HG02798 (cell line): ENCODE data around the gene SORCS2.

ENCODE experiments used
- ATAC-seq: cut with Tn5 transposase; IDR thresholded peaks from one replicate; pipeline ENCODE4 v1.9.1; 2021; ENCODE audit warnings: mild to moderate bottlenecking; ENCODE audit not compliant: unreplicated experiment, poor library complexity

The SORCS2 gene

GRCh38 chr4:7183780-7184460 is 8.4 kb upstream of the SORCS2 start:
- no peak for ATAC-seq

GRCh38 chr4:7185487-7186030 is 6.8 kb upstream of the SORCS2 start:
- no peak for ATAC-seq

- no peak for ATAC-seq
Observed at GRCh38 chr4:7186031-7186430, 6.3 kb upstream of the SORCS2 start.

- no peak for ATAC-seq
Observed at GRCh38 chr4:7186516-7187167, 5.7 kb upstream of the SORCS2 start.

GRCh38 chr4:7187168-7187535 is 5.2 kb upstream of the SORCS2 start:
- no peak for ATAC-seq

GRCh38 chr4:7187691-7188090 is 4.6 kb upstream of the SORCS2 start:
- ATAC-seq, result no peak

- no peak for ATAC-seq
Observed at GRCh38 chr4:7189066-7189465, 3.3 kb upstream of the SORCS2 start.

- no peak for ATAC-seq
Observed at GRCh38 chr4:7189475-7190277, 2.7 kb upstream of the SORCS2 start.

GRCh38 chr4:7190278-7190594 is 2.1 kb upstream of the SORCS2 start:
- no peak for ATAC-seq

- no peak for ATAC-seq
Observed at GRCh38 chr4:7190691-7191545, 1.4 kb upstream of the SORCS2 start.

- no peak for ATAC-seq
Observed at GRCh38 chr4:7191546-7192251, 639 bp upstream of the SORCS2 start.

- no peak for ATAC-seq
Observed at GRCh38 chr4:7193030-7193958, 956 bp downstream of the SORCS2 start.

- no peak for ATAC-seq
Observed at GRCh38 chr4:7194251-7195140, 2.2 kb downstream of the SORCS2 start.

- ATAC-seq, result no peak
Observed at GRCh38 chr4:7195141-7195515, 2.8 kb downstream of the SORCS2 start.

GRCh38 chr4:7195546-7196287 is 3.4 kb downstream of the SORCS2 start:
- no peak for ATAC-seq

- ATAC-seq, result no peak
Observed at GRCh38 chr4:7196288-7196651, 3.9 kb downstream of the SORCS2 start.

- ATAC-seq, result no peak
Observed at GRCh38 chr4:7196736-7197135, 4.4 kb downstream of the SORCS2 start.
